ENCODE measurements around the gene ZNF239.
"Not testable (repeated sequence)": the region's sequence is repeated elsewhere in the genome, so short reads cannot be mapped to it uniquely, and the experiment has no call there.

ZNF239 gene

DNA sequence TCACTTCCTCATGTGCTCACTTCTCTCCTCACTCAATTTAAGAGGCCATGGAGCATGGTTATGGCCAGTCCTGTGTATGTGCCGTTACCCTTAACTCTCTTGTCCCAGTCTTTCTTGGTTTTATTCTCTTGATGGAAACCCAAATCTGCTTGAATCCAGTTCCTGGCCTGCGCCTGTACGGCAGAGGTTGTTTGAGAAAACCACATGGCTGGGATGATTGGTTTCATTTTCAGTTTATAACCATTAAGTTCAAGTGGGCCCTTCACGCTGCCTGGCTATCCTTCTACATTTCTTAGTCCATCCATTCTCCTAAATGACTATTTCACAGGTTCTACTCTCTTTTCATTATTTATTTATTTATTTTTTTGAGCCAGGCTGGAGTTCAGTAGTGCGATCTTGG, 1.6 kb upstream of the ZNF239 start:
- DNase-seq: no peak

DNA sequence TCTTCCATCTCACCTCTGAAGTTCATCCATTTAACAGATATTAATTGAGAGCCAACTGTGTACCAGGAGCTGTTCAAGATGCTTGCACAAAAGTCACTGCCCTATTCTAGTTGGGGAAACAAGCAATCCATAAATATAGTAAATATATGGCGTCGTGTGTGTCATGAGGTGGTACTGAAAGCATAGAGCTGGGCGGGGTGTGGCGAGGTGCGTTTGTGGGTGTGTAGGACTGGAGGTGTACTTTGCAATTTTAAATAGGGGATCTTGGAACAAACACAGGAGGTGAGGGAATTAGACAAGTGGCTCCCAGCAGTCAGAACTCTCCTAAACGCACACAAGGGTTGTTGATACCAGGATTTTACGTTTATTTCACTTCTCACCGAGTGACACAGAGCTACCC, 490 bp upstream of the ZNF239 start:
- DNase-seq: no peak

DNA sequence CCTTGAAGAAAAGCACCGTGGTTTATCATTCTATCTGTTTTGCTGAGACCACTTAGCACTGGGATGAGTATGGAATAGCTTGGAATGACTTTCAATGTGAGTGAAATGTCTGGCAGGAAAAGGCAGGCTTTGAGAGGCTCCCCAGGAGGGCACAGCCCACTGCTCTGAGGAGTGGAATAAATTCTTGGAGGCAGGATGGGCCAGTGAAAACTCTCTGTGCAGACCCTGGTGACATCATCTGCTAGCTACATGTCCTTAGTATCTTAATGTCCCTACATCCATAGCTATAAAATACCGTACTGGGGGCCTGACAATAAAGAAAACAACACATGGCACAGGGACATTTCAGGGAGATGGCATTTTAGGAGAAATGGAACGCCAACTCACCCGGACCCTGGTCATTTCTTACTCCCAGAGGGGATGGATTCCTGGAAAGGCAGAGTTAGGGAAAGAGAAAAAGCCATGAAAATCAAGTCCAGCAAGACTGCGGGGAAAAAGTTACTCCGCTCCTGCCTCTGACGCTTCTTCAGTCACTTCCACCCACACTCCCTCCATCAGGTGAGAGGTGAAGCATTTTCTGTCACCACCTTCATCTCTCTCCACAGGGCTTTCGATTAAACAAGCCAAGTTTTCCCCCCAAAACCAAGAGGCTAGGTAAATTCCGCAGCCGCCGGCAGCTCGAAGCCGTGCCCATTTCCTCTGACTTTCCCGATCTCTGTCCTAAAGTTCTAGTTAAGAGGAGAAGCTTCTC, 991 bp downstream of the ZNF239 start:
- DNase-seq: no peak

DNA sequence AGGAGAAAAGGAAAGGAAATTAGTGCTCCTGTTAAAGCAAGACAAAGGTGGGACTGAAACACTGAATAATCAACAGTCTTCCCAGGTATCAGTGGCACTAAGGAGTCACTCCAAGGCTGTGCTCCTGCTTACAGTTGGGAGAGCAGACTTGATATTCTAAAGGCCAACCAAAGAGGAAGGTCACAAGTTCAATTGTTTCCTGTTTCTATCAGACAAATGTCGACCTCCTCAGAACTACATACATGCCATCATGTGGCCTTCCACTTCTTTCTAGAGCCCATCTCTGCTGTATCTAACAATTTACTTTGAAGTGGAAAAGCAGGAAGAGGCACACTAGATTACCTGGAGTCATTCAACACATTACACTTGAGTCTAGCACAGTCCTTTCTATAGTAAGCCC, 3.4 kb downstream of the ZNF239 start:
- no peak for DNase-seq

DNA sequence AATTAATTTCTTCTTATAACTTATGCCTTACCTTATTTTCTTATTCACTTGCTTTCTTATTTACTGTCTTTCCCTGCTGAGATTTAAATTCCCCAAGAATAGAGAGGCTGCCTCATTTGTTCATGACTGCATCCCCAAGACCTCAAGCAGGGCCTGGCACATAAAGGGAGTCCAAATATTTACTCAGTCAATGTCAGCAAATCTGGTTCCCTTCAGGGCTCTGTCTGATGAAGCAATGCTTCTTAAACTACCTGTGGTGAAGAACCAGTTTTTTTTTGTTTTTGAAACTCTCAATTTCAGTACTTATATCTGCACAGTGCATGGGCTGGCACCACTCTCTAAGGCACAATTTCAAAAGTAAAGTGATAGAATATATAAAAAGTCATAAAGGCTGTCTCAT, 4.7 kb downstream of the ZNF239 start:
- DNase-seq: no peak

DNA sequence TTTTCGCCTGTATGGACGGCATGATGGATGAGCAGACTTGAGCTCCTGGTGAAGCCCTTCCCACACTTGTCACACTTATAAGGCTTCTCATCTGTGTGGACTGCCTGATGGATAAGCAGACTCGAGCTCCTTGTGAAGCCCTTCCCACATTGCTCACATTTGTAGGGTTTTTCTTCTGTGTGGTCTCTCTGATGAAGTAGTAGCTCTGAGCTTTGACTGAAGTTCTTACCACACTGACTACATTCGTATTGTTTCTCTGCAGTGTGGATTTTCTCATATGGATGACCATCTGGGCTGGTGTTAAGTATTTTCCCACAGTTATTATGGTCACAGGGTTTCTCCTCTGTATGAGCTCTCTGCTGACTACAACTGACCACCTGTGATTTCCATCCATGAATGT, 17.2 kb downstream of the ZNF239 start:
- DNase-seq: no peak

DNA sequence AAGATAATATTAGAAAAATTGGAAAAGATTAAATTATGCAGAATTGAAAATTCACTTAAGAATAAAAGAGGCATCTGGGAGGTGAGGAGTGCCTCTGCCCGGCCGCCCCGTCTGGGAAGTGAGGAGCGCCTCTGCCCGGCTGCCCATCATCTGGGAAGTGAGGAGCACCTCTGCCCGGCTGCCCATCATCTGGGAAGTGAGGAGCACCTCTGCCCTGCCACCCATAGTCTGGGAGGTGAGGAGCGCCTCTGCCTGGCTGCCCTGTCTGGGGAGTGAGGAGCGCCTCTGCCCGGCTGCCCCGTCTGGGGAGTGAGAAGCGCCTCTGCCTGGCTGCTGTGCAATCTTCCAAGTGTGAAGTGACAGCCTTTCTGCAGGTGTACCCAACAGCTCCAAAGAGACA, 30.7 kb downstream of the ZNF239 start:
- DNase-seq: not testable (repeated sequence)

DNA sequence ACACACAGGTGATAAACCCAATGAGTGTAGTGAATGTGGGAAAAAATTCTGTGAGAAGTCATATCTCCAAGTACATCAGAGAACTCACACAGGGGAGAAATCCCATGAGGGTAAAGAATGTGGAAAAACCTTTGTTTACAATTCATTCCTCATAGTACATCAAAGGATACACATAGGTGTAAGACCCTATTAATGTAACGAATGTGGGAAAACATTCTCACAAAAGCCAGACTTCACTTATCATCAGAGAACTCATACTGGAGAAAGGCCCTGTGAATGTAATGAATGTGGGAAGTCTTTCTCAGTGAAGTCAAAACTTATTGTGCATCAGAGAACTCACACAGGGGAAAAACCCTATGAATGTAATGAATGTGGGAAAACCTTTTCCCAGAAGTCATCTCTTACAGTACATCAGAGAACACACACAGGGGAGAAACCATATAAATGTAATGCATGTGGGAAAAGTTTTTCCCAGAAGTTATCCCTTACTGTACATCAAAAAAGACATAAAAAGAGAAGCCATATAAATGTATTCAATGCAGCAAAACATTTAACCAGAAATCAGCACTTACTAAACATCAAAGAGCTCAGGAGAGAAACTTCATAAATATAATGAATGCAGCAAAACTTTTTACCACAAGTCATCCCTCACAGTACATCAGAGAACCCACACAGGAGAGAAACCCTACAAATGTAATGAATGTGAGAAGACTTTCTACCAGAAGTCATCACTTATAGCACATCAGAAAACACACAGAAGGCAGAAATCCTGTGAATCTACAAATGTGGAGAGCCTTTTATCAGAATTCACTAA, 49.8 kb downstream of the ZNF239 start:
- DNase-seq: no peak
